Sciatic nerve (tissue), 2 donors: ENCODE results near the gene NEDD9. TPM values are rescaled to one million over a fixed set of nuclear protein-coding genes. Genes with fewer than 3 reads are reported as not detected.

Experiments used
- ATAC-seq: fragments of 200-7000 bp; cut with Tn5 transposase; one replicate; pipeline ENCODE4 v1.9.1; 2020; ENCODE audit warnings: mild to moderate bottlenecking, moderate library complexity
- DNase-seq: peaks from one replicate; pipeline ENCODE4 v3.0.0-alpha.2; 2020; ENCODE audit warnings: low spot score
- intact Hi-C: fragments of 100-400 bp; cut with DNase I; formaldehyde crosslinking; loops from one replicate; pipeline ENCODE4 v1.14.2; 2022
- total RNA-seq: library from RNA; stranded (reverse); fragmentation: NEBNext Ultra II Directional; extraction: Animal tissue kit (Norgen Biotek cat#: 25700); gene quantifications from one replicate; pipeline ENCODE4 v1.2.1, GENCODE V29; 2021
- donor health status: DM: no; HTN: no; CAD: no.
- donor health status: DM: no; HTN: no; CAD: no.

NEDD9 gene, protein sequence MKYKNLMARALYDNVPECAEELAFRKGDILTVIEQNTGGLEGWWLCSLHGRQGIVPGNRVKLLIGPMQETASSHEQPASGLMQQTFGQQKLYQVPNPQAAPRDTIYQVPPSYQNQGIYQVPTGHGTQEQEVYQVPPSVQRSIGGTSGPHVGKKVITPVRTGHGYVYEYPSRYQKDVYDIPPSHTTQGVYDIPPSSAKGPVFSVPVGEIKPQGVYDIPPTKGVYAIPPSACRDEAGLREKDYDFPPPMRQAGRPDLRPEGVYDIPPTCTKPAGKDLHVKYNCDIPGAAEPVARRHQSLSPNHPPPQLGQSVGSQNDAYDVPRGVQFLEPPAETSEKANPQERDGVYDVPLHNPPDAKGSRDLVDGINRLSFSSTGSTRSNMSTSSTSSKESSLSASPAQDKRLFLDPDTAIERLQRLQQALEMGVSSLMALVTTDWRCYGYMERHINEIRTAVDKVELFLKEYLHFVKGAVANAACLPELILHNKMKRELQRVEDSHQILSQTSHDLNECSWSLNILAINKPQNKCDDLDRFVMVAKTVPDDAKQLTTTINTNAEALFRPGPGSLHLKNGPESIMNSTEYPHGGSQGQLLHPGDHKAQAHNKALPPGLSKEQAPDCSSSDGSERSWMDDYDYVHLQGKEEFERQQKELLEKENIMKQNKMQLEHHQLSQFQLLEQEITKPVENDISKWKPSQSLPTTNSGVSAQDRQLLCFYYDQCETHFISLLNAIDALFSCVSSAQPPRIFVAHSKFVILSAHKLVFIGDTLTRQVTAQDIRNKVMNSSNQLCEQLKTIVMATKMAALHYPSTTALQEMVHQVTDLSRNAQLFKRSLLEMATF
- total RNA-seq: 55.4 TPM

- DNase-seq: peak; percentile 97
- intact Hi-C loops: no loop called here
- peak; percentile 99 for ATAC-seq
Observed at GRCh38 chr6:11232193-11232769, at the start of gene NEDD9. NEDD9 (minus strand) TSS chr6:11232668; CDS start chr6:11232515, 153 bp downstream.

DNA sequence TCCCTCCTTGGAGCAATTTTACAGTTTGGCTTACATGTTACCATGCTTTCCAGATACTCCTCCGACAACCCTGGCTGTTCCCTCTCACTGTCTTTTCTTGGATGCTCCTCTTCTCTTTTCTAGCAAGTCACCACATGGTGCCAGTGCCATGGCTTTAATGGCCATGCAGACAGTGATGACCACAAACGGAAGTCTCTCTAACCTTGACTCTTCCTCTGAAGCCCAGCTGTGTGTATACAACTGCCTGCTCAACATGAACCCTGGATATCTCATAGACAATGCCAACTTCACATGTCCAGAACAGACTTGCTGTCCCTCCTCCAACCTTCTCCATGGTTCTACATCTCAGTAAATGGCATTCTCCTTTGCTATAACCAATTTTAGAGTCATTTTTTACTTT lies 49.8 kb upstream of the NEDD9 start:
- ATAC-seq: no peak
- no peak for DNase-seq
- intact Hi-C loops: no loop called here

- DNase-seq: no peak
- no peak for ATAC-seq
Observed at GRCh38 chr6:11280394-11280793, 47.9 kb upstream of the NEDD9 start.

DNA sequence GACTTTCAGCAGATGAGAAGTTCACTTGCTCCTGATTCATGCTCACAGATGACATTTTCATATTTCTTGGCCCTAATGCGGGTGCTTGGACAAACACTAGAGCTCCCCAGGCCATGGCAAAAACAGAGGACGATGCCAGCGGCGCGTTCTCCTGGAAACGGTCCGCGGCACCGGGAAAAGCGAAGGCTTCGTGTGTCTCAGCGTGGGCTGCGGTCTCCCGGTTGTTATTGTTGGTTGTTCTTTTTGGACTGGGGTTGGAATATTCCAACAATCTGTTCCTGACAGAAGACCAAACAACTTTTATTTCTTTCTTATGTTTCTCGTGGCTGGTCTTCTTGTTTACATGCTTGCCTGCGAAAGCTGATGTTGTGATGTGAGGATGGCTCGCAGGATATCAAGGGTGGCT lies 46.8 kb upstream of the NEDD9 start:
- ATAC-seq: peak; percentile 91
- intact Hi-C loops: no loop called here
- DNase-seq: peak; percentile 79

More at GRCh38 chr6:11280394-11280793, 47.9 kb upstream of the NEDD9 start:
- intact Hi-C loops: no loop called here

GRCh38 chr6:11278207-11278559 lies 45.7 kb upstream of the NEDD9 start:
- DNase-seq: no peak
- ATAC-seq: no peak
- intact Hi-C loops: no loop called here

GRCh38 chr6:11277275-11278206 lies 45.1 kb upstream of the NEDD9 start:
- ATAC-seq (peak; percentile 9), DNase-seq (no peak)
- intact Hi-C loops: no loop called here

DNA sequence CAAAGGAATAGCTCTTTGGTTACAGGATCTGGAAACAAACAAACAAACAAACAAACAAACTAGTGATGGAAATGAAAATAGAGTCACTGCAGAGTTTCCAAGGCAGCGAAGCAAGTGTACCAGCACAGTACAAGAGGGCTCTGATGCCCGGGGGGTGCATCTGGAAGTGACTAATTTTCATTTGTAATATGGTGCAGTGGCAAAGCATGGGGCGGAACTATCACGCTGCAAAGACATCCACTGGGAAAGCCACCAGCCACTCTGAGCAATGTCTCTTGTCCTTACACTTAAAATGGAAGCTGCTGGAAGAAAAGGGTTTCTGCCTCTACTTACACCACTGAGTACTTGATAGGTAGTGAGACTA lies 44.4 kb upstream of the NEDD9 start:
- DNase-seq (no peak), ATAC-seq (no peak)
- intact Hi-C loops: no loop called here

DNA sequence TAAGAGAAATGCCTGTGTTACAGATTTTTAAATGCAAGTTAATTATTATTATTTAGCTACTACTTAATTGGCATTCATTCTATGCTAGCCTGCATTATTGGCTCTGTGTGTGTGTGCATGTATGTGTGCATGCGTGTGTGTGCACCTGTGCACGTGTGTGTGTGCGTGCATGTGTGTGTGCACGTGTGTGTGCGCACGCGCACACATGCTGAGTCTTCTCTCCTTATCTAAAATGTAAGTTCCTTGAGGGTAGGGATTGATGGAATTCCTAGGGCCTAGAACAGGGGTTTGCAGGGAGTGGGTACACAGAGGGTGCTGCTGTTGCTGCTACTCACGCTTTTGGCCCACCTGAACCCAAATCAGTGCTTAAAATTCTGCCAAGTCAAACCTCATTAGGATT lies 43.8 kb upstream of the NEDD9 start:
- DNase-seq (no peak), ATAC-seq (no peak)
- intact Hi-C loops: no loop called here

DNA sequence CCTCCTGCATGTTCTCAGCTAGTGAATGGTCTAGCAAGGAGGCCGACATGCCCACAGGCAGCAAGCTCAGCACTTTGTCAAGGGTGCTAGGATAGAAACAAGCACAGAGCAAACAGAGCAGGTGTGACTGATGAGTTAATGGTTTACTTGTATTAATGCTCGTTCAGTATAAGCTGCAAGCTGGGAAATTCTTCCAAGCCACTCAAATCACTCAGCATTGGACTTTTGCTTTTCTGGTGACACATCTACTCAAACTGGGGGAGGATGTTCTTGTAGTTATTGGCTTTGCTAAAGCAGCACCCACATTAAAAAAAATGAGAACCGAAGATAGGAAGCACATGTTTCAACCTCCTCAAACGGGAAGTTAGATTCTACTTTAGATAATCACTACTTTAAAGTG lies 43.1 kb upstream of the NEDD9 start:
- no peak for ATAC-seq
- no peak for DNase-seq
- intact Hi-C loops: no loop called here

DNA sequence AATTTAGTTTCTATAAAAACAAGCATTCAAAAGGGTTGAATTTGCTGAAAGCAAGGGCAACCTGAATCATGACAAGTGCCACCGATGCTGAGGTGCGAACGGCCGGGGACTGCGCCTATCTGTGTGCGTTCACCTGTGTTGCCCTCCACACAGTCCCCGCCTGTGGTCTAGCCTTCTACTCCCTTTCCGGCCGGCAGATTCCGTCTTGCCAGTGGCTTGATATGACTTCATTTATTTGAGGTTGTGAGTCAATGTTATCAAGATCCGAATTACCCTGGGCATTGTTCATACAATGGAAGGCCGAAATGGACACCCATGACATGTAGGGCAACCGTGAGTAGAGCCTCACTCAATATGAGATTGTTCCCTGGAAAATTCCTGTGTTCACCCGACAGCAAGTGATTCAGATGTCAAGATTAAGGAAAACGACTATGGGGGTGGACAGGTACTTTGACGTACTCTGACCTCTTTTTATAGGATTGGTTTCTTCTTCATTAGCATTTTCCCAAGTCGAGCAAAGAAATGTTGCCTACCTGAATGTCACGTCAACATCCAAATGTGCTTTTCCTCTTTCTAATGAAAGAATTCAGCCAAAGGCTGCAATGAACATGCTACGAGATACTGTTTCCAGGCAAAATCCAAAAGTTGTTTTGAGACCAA lies 41.1 kb upstream of the NEDD9 start:
- no peak for DNase-seq
- no peak for ATAC-seq
- intact Hi-C loops: no loop called here

DNA sequence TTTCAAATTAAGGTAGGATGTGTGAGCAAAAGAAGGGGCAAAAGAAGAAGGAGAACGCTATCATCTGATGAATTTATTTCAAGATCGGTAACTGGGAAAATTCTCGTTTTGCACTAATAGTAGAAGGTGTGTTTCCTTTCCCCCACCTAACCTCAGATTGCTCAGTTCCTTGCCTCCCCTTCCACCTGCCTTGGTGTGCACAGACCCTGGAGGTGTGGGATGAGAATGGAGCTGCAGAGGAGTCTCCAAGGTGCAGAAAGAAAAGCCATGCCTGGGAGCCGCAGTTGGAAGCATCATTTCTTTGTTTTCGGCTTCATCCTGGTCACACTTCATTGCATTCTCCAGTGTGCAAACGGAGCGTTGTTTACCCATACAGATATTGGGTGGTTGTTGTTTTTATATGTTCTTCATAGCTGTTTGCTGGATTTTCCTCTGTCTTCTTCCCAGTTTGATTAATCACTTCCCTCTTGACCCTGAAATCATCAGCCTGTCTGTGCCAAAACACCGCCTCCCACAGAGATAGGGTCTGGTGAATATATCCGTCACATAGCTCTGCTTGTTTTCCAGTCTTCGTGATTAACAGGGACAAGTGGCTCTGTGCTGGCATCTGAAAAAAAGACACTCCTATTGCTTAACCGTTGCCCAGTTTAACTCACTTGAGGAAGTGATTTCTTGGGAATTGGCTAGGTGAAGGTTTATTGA lies 40.2 kb upstream of the NEDD9 start:
- intact Hi-C loops: no loop called here
- ATAC-seq (no peak), DNase-seq (no peak)

GRCh38 chr6:11271228-11272020 lies 39.0 kb upstream of the NEDD9 start:
- DNase-seq (no peak), ATAC-seq (peak; percentile 44)
- intact Hi-C loops: no loop called here

DNA sequence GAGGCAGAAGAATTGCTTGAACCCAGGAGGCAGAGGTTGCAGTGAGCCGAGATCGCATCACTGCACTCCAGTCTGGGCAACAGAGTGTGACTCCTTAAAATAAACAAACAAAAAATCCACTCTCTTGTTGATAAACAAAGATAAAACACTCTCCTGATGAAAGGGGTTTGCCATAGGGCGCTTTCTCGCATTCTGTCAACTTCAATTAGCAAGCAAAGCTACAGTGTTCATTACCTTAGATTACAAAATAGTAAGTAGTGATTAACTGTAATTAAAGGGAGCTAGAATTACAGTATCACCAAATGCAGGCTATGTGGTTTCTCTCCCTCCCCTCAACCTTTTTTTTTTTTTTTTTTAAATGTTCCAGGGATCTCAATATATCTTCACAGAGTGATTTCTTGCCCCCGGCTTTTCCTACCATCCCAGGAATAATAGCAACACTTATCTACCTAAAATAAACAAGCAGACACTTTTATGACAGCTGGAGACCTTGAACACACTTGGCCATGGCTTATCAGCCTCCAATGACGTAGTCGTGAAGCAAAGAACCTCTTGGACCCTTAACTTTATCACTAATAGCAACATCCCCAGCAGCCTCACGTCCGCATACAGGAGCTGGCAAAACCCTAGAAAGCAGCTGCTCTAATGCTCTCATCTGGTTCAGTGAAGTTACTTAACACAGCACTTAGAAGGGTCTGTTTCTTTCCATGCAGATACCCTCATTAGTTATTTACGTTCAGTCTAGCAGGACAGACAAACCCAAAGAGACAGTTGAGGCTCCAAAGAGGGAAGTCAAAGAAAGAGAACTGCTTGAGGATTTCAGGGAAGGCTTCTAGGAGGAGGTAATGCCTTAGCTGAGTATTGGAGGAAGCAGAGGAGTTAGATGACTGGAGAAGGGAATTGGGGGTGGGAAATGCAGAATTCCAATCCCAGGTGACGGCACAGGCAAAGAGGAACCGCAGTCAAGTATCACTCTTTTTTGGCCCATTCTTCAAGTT lies 37.9 kb upstream of the NEDD9 start:
- DNase-seq (no peak), ATAC-seq (no peak)
- intact Hi-C loops: no loop called here

DNA sequence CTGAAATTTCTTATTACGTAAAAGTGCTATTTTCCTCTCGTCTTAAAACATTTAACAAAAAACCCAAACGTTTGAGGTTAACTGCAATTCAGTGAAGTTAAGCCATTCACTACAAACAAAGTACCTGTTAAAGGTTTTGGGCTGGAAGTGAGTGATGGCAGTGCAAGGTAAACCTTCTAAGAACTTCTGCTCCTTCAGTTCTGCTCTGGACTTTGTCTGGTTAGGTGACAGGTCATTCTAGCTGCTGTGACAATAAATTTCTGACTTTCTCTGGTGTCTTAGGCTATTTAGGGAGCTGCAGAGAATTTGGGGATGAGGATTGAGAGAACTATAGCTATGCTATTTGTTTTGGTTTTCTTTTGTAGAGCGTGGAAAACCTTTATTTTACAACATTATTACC lies 36.5 kb upstream of the NEDD9 start:
- ATAC-seq (no peak), DNase-seq (no peak)
- intact Hi-C loops: no loop called here

GRCh38 chr6:11266926-11267325 lies 34.5 kb upstream of the NEDD9 start:
- DNase-seq (no peak), ATAC-seq (no peak)
- intact Hi-C loops: no loop called here

GRCh38 chr6:11265932-11266331 lies 33.5 kb upstream of the NEDD9 start:
- intact Hi-C loops: no loop called here
- ATAC-seq (no peak), DNase-seq (no peak)
